Endodermal cell (in vitro differentiated cells): ENCODE measurements around the gene TRIML2. TPM values are rescaled to one million over a fixed set of nuclear protein-coding genes. Genes with fewer than 3 reads are reported as not detected.
"Not testable (repeated sequence)": the region's sequence is repeated elsewhere in the genome, so short reads cannot be mapped to it uniquely, and the experiment has no call there.

Experiments used
- DNase-seq: peaks from one replicate; pipeline ENCODE4 v3.0.0-alpha.2; 2017
- H3K27ac ChIP-seq: 2 replicates; pipeline ENCODE4 v1.5.1; 2013; ENCODE audit warnings: mild to moderate bottlenecking, low read depth, low read length, moderate library complexity
- H3K27me3 ChIP-seq: 2 replicates; pipeline ENCODE4 v1.6.1; 2013; ENCODE audit warnings: mild to moderate bottlenecking, low read length, moderate library complexity; ENCODE audit not compliant: insufficient read depth, control insufficient read depth, poor library complexity, severe bottlenecking
- H3K36me3 ChIP-seq: 2 replicates; pipeline ENCODE4 v1.7.0; 2013; ENCODE audit warnings: mild to moderate bottlenecking, low read length, moderate library complexity; ENCODE audit not compliant: control insufficient read depth, insufficient read depth
- H3K4me1 ChIP-seq: one replicate; pipeline ENCODE4 v1.7.0; 2013; ENCODE audit warnings: low read length; ENCODE audit not compliant: control insufficient read depth, insufficient read depth
- H3K4me3 ChIP-seq: 2 replicates; pipeline ENCODE4 v1.5.1; 2013; ENCODE audit warnings: mild to moderate bottlenecking, low read length, moderate library complexity
- H3K9ac ChIP-seq: 2 replicates; pipeline ENCODE4 v1.6.1; 2013; ENCODE audit warnings: mild to moderate bottlenecking, low read length, moderate library complexity; ENCODE audit not compliant: poor library complexity, severe bottlenecking; ENCODE audit errors: extremely low read depth
- H3K9me3 ChIP-seq: 2 replicates; pipeline ENCODE4 v1.6.1; 2013; ENCODE audit warnings: mild to moderate bottlenecking, low read length, moderate library complexity; ENCODE audit not compliant: control insufficient read depth
- H3K27ac Mint-ChIP-seq: 2 replicates; pipeline ENCODE4 v1.8.0; 2020; ENCODE audit warnings: mixed read lengths
- H3K27me3 Mint-ChIP-seq: 2 replicates; pipeline ENCODE4 v1.8.0; 2021; ENCODE audit warnings: mild to moderate bottlenecking, mixed read lengths; ENCODE audit not compliant: insufficient read depth
- H3K36me3 Mint-ChIP-seq: 2 replicates; pipeline ENCODE4 v1.8.0; 2020; ENCODE audit warnings: low read depth, mixed read lengths
- H3K4me1 Mint-ChIP-seq: 2 replicates; pipeline ENCODE4 v1.8.0; 2020; ENCODE audit warnings: mixed read lengths
- H3K4me3 Mint-ChIP-seq: 2 replicates; pipeline ENCODE4 v1.8.0; 2020; ENCODE audit warnings: mild to moderate bottlenecking, moderate library complexity, mixed read lengths
- H3K9me3 Mint-ChIP-seq: 2 replicates; pipeline ENCODE4 v1.8.0; 2020; ENCODE audit warnings: mild to moderate bottlenecking, mixed read lengths
- CTCF ChIP-seq: fragments of 200-600 bp; sonication (generic); conservative IDR thresholded peaks from 2 replicates; pipeline ENCODE4 v1.5.0; 2021; ENCODE audit warnings: antibody characterized with exemption, mild to moderate bottlenecking
- WGBS, 2 experiments: methylation state at CpG; one replicate each; pipeline versions ENCODE4 v1.1.5 to v1.1.7; 2013; ENCODE audit warnings: missing lambda C conversion rate in 2 of 2, mixed read lengths in 1 of 2; ENCODE audit not compliant: insufficient coverage in 1 of 2, insufficient read length in 1 of 2; 5-methylcytosine and 5-hydroxymethylcytosine counted together
- total RNA-seq, 2 donors: library from RNA; stranded (reverse); fragmentation: NEBNext Ultra II Directional in 1 of 2; extraction: Animal tissue kit (Norgen Biotek cat#: 25700) in 1 of 2; gene quantifications; 2 replicates in 1 of 2; 3 replicates in 1 of 2; pipeline ENCODE4 v1.2.1, GENCODE V29; 2021

Gene TRIML2
- total RNA-seq, 2 donors from 2014 or later: 0.53 to 13.6 TPM

GRCh38 chr4:188061083-188061482, 48.3 kb downstream of the TRIML2 start:
- H3K9me3 ChIP-seq: no peaks in the 10 kb centered on the region
- no peak overlapping the region for H3K4me3 ChIP-seq
- Mint-ChIP-seq H3K27me3 (no peaks in the 10 kb centered on the region), H3K4me1 (no peaks in the 10 kb centered on the region), H3K4me3 (no peak overlapping the region), H3K9me3 (no peaks in the 10 kb centered on the region), H3K27ac (no peak overlapping the region), H3K36me3 (no peaks in the 10 kb centered on the region)
- H3K36me3 ChIP-seq: no peaks in the 10 kb centered on the region
- no peak for DNase-seq
- 91 to 97% methylated on average over 13 to 14 of the region's 14 CpGs for WGBS, 2 experiments
- no peak overlapping the region for H3K9ac ChIP-seq
- H3K27me3 ChIP-seq: no peaks in the 10 kb centered on the region
- H3K27ac ChIP-seq: no peak overlapping the region
- TF ChIP-seq CTCF: no peak
- H3K4me1 ChIP-seq: no peaks in the 10 kb centered on the region

GRCh38 chr4:188053302-188053701, 56.1 kb downstream of the TRIML2 start:
- Mint-ChIP-seq H3K4me3 (no peak overlapping the region), H3K27me3 (no peaks in the 10 kb centered on the region), H3K4me1 (peaks cover 7% of the 10 kb centered on the region), H3K27ac (no peak overlapping the region), H3K9me3 (no peaks in the 10 kb centered on the region), H3K36me3 (no peaks in the 10 kb centered on the region)
- Histone ChIP-seq H3K27ac (no peak overlapping the region), H3K36me3 (no peaks in the 10 kb centered on the region), H3K4me3 (no peak overlapping the region), H3K27me3 (no peaks in the 10 kb centered on the region), H3K9me3 (no peaks in the 10 kb centered on the region), H3K9ac (no peak overlapping the region), H3K4me1 (no peaks in the 10 kb centered on the region)
- 88 to 93% methylated on average over 6 to 9 of the region's 9 CpGs for WGBS, 2 experiments
- DNase-seq: peak; percentile 54
- TF ChIP-seq CTCF: peak; percentile 23

GRCh38 chr4:188046657-188047056, 62.7 kb downstream of the TRIML2 start:
- H3K9me3 Mint-ChIP-seq: no peaks in the 10 kb centered on the region
- H3K36me3 ChIP-seq: no peaks in the 10 kb centered on the region
- H3K27me3 ChIP-seq: no peaks in the 10 kb centered on the region
- H3K27ac ChIP-seq: no peak overlapping the region
- TF ChIP-seq CTCF: no peak
- no peak overlapping the region for H3K4me3 ChIP-seq
- H3K36me3 Mint-ChIP-seq: no peaks in the 10 kb centered on the region
- H3K27me3 Mint-ChIP-seq: no peaks in the 10 kb centered on the region
- DNase-seq: no peak
- H3K4me1 Mint-ChIP-seq: peaks cover 6% of the 10 kb centered on the region
- WGBS, 2 experiments: 87 to 100% methylated on average over 1 to 3 of the region's 3 CpGs
- H3K4me1 ChIP-seq: no peaks in the 10 kb centered on the region
- H3K9me3 ChIP-seq: no peaks in the 10 kb centered on the region
- no peak overlapping the region for H3K9ac ChIP-seq
- no peak overlapping the region for H3K4me3 Mint-ChIP-seq
- no peak overlapping the region for H3K27ac Mint-ChIP-seq

GRCh38 chr4:188045461-188045860, 63.9 kb downstream of the TRIML2 start:
- H3K36me3 ChIP-seq, H3K4me3 Mint-ChIP-seq, H3K9me3 ChIP-seq, H3K4me1 Mint-ChIP-seq, H3K9ac ChIP-seq, H3K36me3 Mint-ChIP-seq, DNase-seq, H3K27me3 ChIP-seq, H3K27me3 Mint-ChIP-seq, H3K27ac Mint-ChIP-seq, H3K27ac ChIP-seq, H3K9me3 Mint-ChIP-seq, H3K4me1 ChIP-seq, H3K4me3 ChIP-seq: not testable (repeated sequence)
- whole genome bisulfite sequencing, 2 experiments: 87 to 93% methylated on average over 8 to 10 of the region's 10 CpGs
